ENCODE results near the gene MRPL34.

GRCh38 chr19:17340871-17341357, 35.2 kb downstream of the MRPL34 start:
- TF ChIP-seq, protein P1, sequence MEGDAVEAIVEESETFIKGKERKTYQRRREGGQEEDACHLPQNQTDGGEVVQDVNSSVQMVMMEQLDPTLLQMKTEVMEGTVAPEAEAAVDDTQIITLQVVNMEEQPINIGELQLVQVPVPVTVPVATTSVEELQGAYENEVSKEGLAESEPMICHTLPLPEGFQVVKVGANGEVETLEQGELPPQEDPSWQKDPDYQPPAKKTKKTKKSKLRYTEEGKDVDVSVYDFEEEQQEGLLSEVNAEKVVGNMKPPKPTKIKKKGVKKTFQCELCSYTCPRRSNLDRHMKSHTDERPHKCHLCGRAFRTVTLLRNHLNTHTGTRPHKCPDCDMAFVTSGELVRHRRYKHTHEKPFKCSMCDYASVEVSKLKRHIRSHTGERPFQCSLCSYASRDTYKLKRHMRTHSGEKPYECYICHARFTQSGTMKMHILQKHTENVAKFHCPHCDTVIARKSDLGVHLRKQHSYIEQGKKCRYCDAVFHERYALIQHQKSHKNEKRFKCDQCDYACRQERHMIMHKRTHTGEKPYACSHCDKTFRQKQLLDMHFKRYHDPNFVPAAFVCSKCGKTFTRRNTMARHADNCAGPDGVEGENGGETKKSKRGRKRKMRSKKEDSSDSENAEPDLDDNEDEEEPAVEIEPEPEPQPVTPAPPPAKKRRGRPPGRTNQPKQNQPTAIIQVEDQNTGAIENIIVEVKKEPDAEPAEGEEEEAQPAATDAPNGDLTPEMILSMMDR (conservative IDR thresholded peaks at IDR 0.05; ENCODE audit: low read depth, low read length): no peak
- no peak for TF ChIP-seq EZH2 (IDR thresholded peaks at IDR 0.05; ENCODE audit: low read length, unreplicated experiment)
